Activated CD8-positive, alpha-beta memory T cell treated with anti-CD3 and anti-CD28 coated beads, Interleukin-2, amount 10 ng/mL, durations not matched to agents 7 days and 5 days (primary cell): ENCODE results near the gene KDM4C. TPM values are rescaled to one million over a fixed set of nuclear protein-coding genes. Genes with fewer than 3 reads are reported as not detected.
"Not testable (repeated sequence)": the region's sequence is repeated elsewhere in the genome, so short reads cannot be mapped to it uniquely, and the experiment has no call there.

Source experiments
- ATAC-seq: fragments of 150-1000 bp; cut with Tn5 transposase; one replicate; pipeline ENCODE4 v1.10.0; 2021; ENCODE audit warnings: moderate library complexity
- CTCF ChIA-PET: fragments of 350-600 bp; sonication (Branson Sonifier 250); formaldehyde crosslinking; loops from one replicate; lab custom pipeline; 2021; ENCODE audit warnings: antibody characterized with exemption; lab: Charles Lee
- DNase-seq: peaks from one replicate; pipeline ENCODE4 v3.0.0-alpha.2; 2020
- H3K27ac Mint-ChIP-seq: one replicate; pipeline ENCODE4 v1.8.0; 2021; ENCODE audit warnings: mild to moderate bottlenecking, mixed read lengths
- H3K27me3 Mint-ChIP-seq: one replicate; pipeline ENCODE4 v1.8.0; 2021; ENCODE audit warnings: mixed read lengths
- H3K36me3 Mint-ChIP-seq: one replicate; pipeline ENCODE4 v1.8.0; 2021; ENCODE audit warnings: mild to moderate bottlenecking, mixed read lengths
- H3K4me1 Mint-ChIP-seq: one replicate; pipeline ENCODE4 v1.8.0; 2021; ENCODE audit warnings: mixed read lengths
- H3K4me3 Mint-ChIP-seq: one replicate; pipeline ENCODE4 v1.8.0; 2021; ENCODE audit warnings: mild to moderate bottlenecking, moderate library complexity, mixed read lengths
- H3K9me3 Mint-ChIP-seq: one replicate; pipeline ENCODE4 v1.8.0; 2022; ENCODE audit warnings: low read depth, mixed read lengths
- total RNA-seq, 2 experiments: library from RNA; stranded (reverse); gene quantifications; one replicate each; pipeline ENCODE4 v1.2.3, GENCODE V29; 2021

Gene KDM4C
- total RNA-seq, 2 experiments from 2014 or later, result 31.5 to 57.8 TPM

GRCh38 chr9:6768587-6768986 is 10.8 kb downstream of the KDM4C start:
- H3K4me3 Mint-ChIP-seq, DNase-seq, H3K27me3 Mint-ChIP-seq, H3K27ac Mint-ChIP-seq, CTCF ChIA-PET, ATAC-seq, H3K9me3 Mint-ChIP-seq: not testable (repeated sequence)
- peaks cover 22% of the 10 kb centered on the region for H3K4me1 Mint-ChIP-seq
- H3K36me3 Mint-ChIP-seq, result peaks cover 11% of the 10 kb centered on the region

- ATAC-seq, result no peak
- Mint-ChIP-seq H3K4me1 (peaks cover 8% of the 10 kb centered on the region), H3K4me3 (no peak overlapping the region), H3K36me3 (peaks cover 9% of the 10 kb centered on the region), H3K27ac (no peak overlapping the region), H3K27me3 (no peaks in the 10 kb centered on the region), H3K9me3 (no peaks in the 10 kb centered on the region)
- no peak for DNase-seq
- CTCF ChIA-PET, result no interaction called here
These were observed 13.9 kb downstream of the KDM4C start for GRCh38 chr9:6771722-6772121.

GRCh38 chr9:6777213-6777902 is 19.6 kb downstream of the KDM4C start:
- no peak for DNase-seq
- Mint-ChIP-seq H3K27me3 (no peaks in the 10 kb centered on the region), H3K9me3 (no peaks in the 10 kb centered on the region), H3K36me3 (peaks cover 11% of the 10 kb centered on the region), H3K4me1 (peaks cover 18% of the 10 kb centered on the region), H3K4me3 (no peak overlapping the region), H3K27ac (no peak overlapping the region)
- no peak for ATAC-seq
- CTCF ChIA-PET, result no interaction called here

- peaks cover 34% of the 10 kb centered on the region for H3K4me1 Mint-ChIP-seq
- H3K27me3 Mint-ChIP-seq, result no peaks in the 10 kb centered on the region
- DNase-seq (no peak), ATAC-seq (no peak)
- peaks cover 12% of the 10 kb centered on the region for H3K36me3 Mint-ChIP-seq
- CTCF ChIA-PET, result no interaction called here
- no peaks in the 10 kb centered on the region for H3K9me3 Mint-ChIP-seq
- no peak overlapping the region for H3K27ac Mint-ChIP-seq
- H3K4me3 Mint-ChIP-seq, result no peak overlapping the region
These were observed 21.9 kb downstream of the KDM4C start for GRCh38 chr9:6779417-6780241.

GRCh38 chr9:6780690-6781089 is 22.9 kb downstream of the KDM4C start:
- CTCF ChIA-PET, result interaction anchor here (0.6 kb wide), 1 partner anchor 1017 kb away, joined by 3 read pairs; no protein-coding TSS in a partner anchor
- Mint-ChIP-seq H3K9me3 (no peaks in the 10 kb centered on the region), H3K4me1 (peaks cover 31% of the 10 kb centered on the region), H3K36me3 (peaks cover 9% of the 10 kb centered on the region), H3K4me3 (no peak overlapping the region), H3K27me3 (no peaks in the 10 kb centered on the region), H3K27ac (no peak overlapping the region)
- ATAC-seq (no peak), DNase-seq (no peak)

- Mint-ChIP-seq H3K4me1 (peaks cover 31% of the 10 kb centered on the region), H3K9me3 (no peaks in the 10 kb centered on the region), H3K36me3 (peaks cover 9% of the 10 kb centered on the region), H3K4me3 (no peak overlapping the region), H3K27ac (no peak overlapping the region), H3K27me3 (no peaks in the 10 kb centered on the region)
- CTCF ChIA-PET, result no interaction called here
- DNase-seq (no peak), ATAC-seq (no peak)
These were observed 23.7 kb downstream of the KDM4C start for GRCh38 chr9:6781476-6781875.

GRCh38 chr9:6782345-6782744 is 24.6 kb downstream of the KDM4C start:
- no peak overlapping the region for H3K4me3 Mint-ChIP-seq
- no peak overlapping the region for H3K27ac Mint-ChIP-seq
- H3K9me3 Mint-ChIP-seq, result no peaks in the 10 kb centered on the region
- DNase-seq (no peak), ATAC-seq (no peak)
- H3K36me3 Mint-ChIP-seq, result peaks cover 6% of the 10 kb centered on the region
- H3K27me3 Mint-ChIP-seq, result no peaks in the 10 kb centered on the region
- CTCF ChIA-PET, result no interaction called here
- H3K4me1 Mint-ChIP-seq, result peaks cover 29% of the 10 kb centered on the region

GRCh38 chr9:6782981-6783380 is 25.2 kb downstream of the KDM4C start:
- Mint-ChIP-seq H3K4me3 (no peak overlapping the region), H3K36me3 (peaks cover 6% of the 10 kb centered on the region), H3K9me3 (no peaks in the 10 kb centered on the region), H3K4me1 (peaks cover 29% of the 10 kb centered on the region), H3K27me3 (no peaks in the 10 kb centered on the region), H3K27ac (no peak overlapping the region)
- ATAC-seq (no peak), DNase-seq (no peak)
- CTCF ChIA-PET, result interaction anchor here (0.6 kb wide), 1 partner anchor 27 kb away, joined by 3 read pairs; no protein-coding TSS in a partner anchor

- ATAC-seq, result no peak
- no peak overlapping the region for H3K27ac Mint-ChIP-seq
- no peaks in the 10 kb centered on the region for H3K9me3 Mint-ChIP-seq
- no peaks in the 10 kb centered on the region for H3K27me3 Mint-ChIP-seq
- no peak for DNase-seq
- H3K4me1 Mint-ChIP-seq, result peaks cover 29% of the 10 kb centered on the region
- no peak overlapping the region for H3K4me3 Mint-ChIP-seq
- peaks cover 6% of the 10 kb centered on the region for H3K36me3 Mint-ChIP-seq
- CTCF ChIA-PET, result no interaction called here
These were observed 26.0 kb downstream of the KDM4C start for GRCh38 chr9:6783753-6784152.

- CTCF ChIA-PET, result no interaction called here
- H3K4me1 Mint-ChIP-seq, result peaks cover 24% of the 10 kb centered on the region
- peaks cover 6% of the 10 kb centered on the region for H3K36me3 Mint-ChIP-seq
- DNase-seq (no peak), ATAC-seq (no peak)
- no peak overlapping the region for H3K4me3 Mint-ChIP-seq
- no peak overlapping the region for H3K27ac Mint-ChIP-seq
- no peaks in the 10 kb centered on the region for H3K27me3 Mint-ChIP-seq
- H3K9me3 Mint-ChIP-seq, result no peaks in the 10 kb centered on the region
These were observed 27.9 kb downstream of the KDM4C start for GRCh38 chr9:6785682-6786081.

- no peak overlapping the region for H3K4me3 Mint-ChIP-seq
These were observed 30.0 kb downstream of the KDM4C start for GRCh38 chr9:6787793-6788161.

GRCh38 chr9:6788162-6789016 is 30.6 kb downstream of the KDM4C start:
- Mint-ChIP-seq H3K27me3 (no peaks in the 10 kb centered on the region), H3K9me3 (no peaks in the 10 kb centered on the region), H3K36me3 (peaks cover 8% of the 10 kb centered on the region), H3K4me3 (no peak overlapping the region), H3K27ac (no peak overlapping the region), H3K4me1 (peaks cover 6% of the 10 kb centered on the region)
- DNase-seq (no peak), ATAC-seq (no peak)
- CTCF ChIA-PET, result no interaction called here

More at GRCh38 chr9:6787793-6788161, 30.0 kb downstream of the KDM4C start:
- Mint-ChIP-seq H3K9me3 (no peaks in the 10 kb centered on the region), H3K27ac (no peak overlapping the region), H3K4me1 (peaks cover 12% of the 10 kb centered on the region), H3K27me3 (no peaks in the 10 kb centered on the region), H3K36me3 (peaks cover 4% of the 10 kb centered on the region)
- ATAC-seq, result no peak
- no peak for DNase-seq
- CTCF ChIA-PET, result no interaction called here

- ATAC-seq, H3K4me1 Mint-ChIP-seq, H3K4me3 Mint-ChIP-seq, H3K27ac Mint-ChIP-seq, H3K9me3 Mint-ChIP-seq, CTCF ChIA-PET, DNase-seq, H3K27me3 Mint-ChIP-seq: not testable (repeated sequence)
- peaks cover 11% of the 10 kb centered on the region for H3K36me3 Mint-ChIP-seq
These were observed 31.2 kb downstream of the KDM4C start for GRCh38 chr9:6789017-6789338.
